LNCaP clone FGC (cell line): ENCODE measurements around the gene VEGFD.

ENCODE experiments used
- DNase-seq: peaks from one replicate; pipeline ENCODE4 v3.0.0-alpha.2; 2011; ENCODE audit warnings: low read depth
- H3K4me3 ChIP-seq: 2 replicates; pipeline ENCODE4 v1.5.1; 2011; ENCODE audit warnings: mild to moderate bottlenecking, low read depth, low read length, control low read depth
- TF ChIP-seq, protein P1 (sequence below): IDR thresholded peaks from 2 replicates; pipeline ENCODE4 v1.5.1; 2012; ENCODE audit warnings: mild to moderate bottlenecking; ENCODE audit not compliant: control insufficient read depth, insufficient read depth; ENCODE audit errors: extremely low read depth

VEGFD gene

DNA sequence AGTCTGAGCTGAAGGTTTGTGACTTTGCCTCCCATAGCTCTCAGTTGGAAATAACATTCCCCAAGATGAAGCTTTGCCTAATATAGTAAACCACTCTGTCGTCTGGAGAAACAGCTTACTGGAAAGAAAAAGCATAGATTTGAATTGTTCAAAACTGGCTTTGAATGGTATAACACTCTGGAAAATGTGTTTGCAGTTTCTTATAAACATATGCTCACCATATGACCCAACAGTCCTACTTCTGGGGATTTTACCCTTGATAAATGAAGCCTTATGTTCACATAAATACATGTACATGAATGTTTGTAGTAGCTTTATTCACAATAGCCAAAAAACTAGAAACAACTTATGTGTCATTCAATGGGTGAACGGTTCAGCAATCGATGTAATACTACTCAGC, 10.2 kb downstream of the VEGFD start:
- no peak for DNase-seq
- TF ChIP-seq, protein P1, sequence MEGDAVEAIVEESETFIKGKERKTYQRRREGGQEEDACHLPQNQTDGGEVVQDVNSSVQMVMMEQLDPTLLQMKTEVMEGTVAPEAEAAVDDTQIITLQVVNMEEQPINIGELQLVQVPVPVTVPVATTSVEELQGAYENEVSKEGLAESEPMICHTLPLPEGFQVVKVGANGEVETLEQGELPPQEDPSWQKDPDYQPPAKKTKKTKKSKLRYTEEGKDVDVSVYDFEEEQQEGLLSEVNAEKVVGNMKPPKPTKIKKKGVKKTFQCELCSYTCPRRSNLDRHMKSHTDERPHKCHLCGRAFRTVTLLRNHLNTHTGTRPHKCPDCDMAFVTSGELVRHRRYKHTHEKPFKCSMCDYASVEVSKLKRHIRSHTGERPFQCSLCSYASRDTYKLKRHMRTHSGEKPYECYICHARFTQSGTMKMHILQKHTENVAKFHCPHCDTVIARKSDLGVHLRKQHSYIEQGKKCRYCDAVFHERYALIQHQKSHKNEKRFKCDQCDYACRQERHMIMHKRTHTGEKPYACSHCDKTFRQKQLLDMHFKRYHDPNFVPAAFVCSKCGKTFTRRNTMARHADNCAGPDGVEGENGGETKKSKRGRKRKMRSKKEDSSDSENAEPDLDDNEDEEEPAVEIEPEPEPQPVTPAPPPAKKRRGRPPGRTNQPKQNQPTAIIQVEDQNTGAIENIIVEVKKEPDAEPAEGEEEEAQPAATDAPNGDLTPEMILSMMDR: no peak

DNA sequence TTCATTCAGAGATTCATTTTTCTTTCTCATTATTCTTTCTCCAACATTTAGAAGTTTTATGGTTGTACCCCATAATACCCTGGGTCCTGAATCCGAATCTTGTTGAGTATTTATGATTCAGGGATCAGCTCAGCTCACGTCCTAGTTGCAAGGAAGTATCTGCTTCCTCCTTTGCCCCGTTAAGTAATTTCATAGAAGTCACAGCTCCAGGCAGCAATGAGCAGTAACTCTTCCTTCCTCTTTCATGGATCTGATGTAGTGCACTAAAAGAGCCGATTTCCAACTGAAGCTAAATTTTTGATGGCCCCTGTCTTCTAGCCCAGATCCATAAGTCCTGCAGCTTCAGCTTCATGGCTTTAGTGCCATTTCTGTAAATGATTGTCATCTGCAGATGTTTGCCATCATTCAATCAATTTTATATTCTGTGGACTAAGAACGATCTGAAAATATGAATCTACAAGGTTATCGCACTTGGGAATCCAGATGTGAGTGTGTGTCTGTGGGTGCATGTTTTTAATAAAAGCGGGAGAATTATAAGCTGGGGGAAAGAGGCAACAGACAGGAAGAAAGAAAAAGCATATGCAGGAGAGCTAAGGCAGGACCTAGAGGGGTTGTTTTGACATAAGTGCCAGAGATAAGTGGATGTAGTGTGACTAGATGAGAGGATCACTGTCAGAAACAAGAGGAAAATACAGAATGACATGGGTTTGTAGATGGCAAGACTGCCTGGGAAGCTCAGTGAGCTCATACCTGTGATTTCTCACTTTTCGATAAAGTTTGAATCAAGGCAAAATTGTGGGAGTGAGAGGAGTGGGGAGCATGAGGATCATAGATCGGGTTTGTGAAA, 17.5 kb downstream of the VEGFD start:
- TF ChIP-seq, protein P1: no peak
- DNase-seq: no peak
- no peak overlapping the region for H3K4me3 ChIP-seq

More for the DNA sequence above, 10.2 kb downstream of the VEGFD start:
- no peak overlapping the region for H3K4me3 ChIP-seq

DNA sequence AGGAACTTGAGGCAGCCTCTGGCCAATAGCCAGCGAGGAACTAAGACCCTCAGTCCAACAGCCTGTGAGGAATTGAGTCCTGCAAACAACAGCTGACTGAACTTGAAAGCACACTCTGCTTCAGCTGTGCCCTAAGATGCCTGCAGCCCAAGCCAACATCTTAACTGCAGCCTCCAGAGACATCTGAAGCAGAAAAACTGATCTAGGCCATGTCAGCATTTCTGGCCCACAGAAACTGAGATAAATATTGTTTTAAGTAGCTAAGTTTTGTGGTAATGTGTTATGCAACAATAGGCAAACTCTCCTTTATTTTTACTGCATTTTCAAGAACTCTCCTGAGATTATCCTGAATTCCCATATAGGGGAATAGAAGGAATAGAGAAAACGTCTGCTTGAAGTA, 24.5 kb downstream of the VEGFD start:
- H3K4me3 ChIP-seq: no peak overlapping the region
- TF ChIP-seq, protein P1: no peak
- no peak for DNase-seq

DNA sequence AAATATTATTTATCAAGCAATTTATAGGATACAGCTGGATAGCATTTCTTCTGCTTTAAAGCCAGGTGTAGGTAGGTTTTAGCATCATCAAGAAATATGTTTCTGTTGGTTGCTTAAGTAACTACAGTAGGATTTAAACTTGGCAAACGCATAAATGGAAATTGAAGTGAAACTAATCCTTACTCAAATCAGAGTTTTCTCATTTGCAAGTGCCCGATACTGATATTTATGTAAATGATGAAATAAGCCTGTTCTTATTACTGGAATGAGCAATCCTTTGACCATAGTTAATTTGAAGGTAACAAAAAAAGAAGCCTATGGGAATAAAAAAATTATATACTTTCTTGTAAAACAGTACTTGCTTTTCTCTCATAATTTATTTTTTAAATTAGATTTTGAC, 25.7 kb downstream of the VEGFD start:
- DNase-seq: no peak
- TF ChIP-seq, protein P1: no peak

DNA sequence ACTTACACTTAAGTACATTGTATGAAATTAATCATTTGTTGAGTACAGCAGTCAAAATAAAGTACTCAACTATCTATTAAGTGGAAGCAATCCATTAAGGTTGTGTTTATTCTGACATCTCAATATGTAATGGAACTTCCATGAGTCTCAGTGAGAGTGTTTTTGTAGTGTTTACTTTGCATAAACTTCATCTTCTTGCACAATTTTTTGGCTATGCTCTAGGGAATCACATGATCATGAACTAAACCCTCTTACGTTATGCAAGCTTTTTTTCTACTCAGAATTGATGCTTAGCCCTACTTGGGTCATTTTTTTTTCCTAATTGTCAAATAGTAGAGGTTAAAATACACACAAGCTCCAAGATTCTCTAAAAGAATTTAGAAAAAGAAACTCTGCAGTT, 27.8 kb downstream of the VEGFD start:
- no peak for DNase-seq
- TF ChIP-seq, protein P1: no peak
- no peak overlapping the region for H3K4me3 ChIP-seq

More for the DNA sequence above, 25.7 kb downstream of the VEGFD start:
- no peak overlapping the region for H3K4me3 ChIP-seq

DNA sequence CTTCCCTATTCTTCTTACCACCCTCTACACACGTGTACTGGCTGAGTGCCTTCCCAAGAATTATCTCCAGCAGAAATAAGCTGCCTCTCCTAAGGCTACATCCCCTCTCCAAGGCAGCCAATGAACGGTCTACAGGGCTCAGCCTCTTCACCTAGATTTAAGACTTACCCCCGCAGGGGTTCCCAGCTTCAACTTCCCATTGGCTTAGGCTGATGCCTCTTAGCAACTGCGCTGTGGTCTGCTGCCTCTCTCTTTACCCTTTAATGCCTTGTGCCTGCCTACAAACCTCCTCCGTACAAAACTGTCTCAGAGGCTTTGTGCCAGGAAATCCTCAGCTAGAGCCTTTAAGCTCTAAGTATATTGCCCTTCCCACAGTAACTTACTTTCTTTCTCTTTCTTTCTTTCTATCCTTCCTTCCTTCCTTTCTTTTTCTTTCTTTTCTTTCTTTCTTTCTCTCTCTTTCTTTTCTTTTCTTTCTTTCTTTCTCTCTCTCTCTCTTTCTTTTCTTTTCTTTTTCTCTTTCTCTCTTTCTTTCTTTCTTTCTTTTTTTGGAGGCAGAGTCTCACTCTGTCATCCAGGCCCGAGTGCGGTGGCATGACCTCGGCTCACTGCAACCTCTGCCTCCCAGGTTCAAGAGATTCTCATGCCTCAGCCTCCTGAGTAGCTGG, 33.8 kb downstream of the VEGFD start:
- no peak overlapping the region for H3K4me3 ChIP-seq
- TF ChIP-seq, protein P1: no peak
- DNase-seq: no peak

DNA sequence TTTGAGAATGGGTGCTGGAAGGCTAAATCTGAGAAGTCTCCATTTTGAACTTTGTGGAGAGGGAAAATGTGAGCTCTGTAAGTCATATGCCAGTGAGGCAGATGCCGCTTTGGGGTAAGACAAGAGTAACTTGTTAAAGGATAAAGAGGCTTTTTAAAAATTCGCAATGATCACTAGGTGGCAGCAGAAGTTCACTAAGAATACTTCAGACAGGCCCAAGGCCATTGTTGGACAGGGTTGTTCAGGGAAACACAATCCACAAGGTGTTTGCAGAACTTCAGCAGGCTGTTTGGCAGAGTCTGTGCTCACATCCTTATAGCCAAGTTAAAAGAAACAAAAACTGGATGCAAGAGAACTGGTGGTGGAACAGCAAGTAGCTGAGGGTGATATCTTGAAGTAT, 35.2 kb downstream of the VEGFD start:
- peak; percentile 81 for DNase-seq
- H3K4me3 ChIP-seq: no peak overlapping the region
- TF ChIP-seq, protein P1: peak; percentile 45
